ENCODE results near the gene RAB3C. TPM values are rescaled to one million over a fixed set of nuclear protein-coding genes. Genes with fewer than 3 reads are reported as not detected.

Gene RAB3C
- total RNA-seq, 6 experiments from 2014 or later, result 0.18 to 2.6 (median 0.99) TPM

- intact Hi-C loops (cut with DNase I), result no loop called here
- H3K9me3 ChIP-seq, result no peaks in the 10 kb centered on the region
- H3K4me3 ChIP-seq, result no peak overlapping the region
- H3K36me3 ChIP-seq, result no peaks in the 10 kb centered on the region
- no peak for TF ChIP-seq POLR2A (IDR thresholded peaks at IDR 0.05)
- TF ChIP-seq CTCF (IDR thresholded peaks at IDR 0.05), result no peak
- H3K27me3 ChIP-seq, result no peaks in the 10 kb centered on the region
- no peak overlapping the region for H3K27ac ChIP-seq
- ATAC-seq (no peak), DNase-seq (no peak)
- H3K4me1 ChIP-seq, result no peaks in the 10 kb centered on the region
These were observed 255.9 kb downstream of the RAB3C start for GRCh38 chr5:58838729-58839128.

GRCh38 chr5:58842852-58843251, 260.0 kb downstream of the RAB3C start:
- ATAC-seq, result no peak
- H3K36me3 ChIP-seq, result no peaks in the 10 kb centered on the region
- TF ChIP-seq CTCF (IDR thresholded peaks at IDR 0.05) (no peak), POLR2A (IDR thresholded peaks at IDR 0.05) (no peak)
- H3K4me3 ChIP-seq, result no peak overlapping the region
- no peak overlapping the region for H3K27ac ChIP-seq
- no peaks in the 10 kb centered on the region for H3K4me1 ChIP-seq
- intact Hi-C loops (cut with DNase I), result no loop called here
- WGBS (ENCODE audit: insufficient coverage, low coverage, low lambda C conversion rate, missing lambda C conversion rate), result 90% methylated on average over 2 of the region's 2 CpGs
- H3K27me3 ChIP-seq, result no peaks in the 10 kb centered on the region
- no peak for DNase-seq
- no peaks in the 10 kb centered on the region for H3K9me3 ChIP-seq

- TF ChIP-seq CTCF (IDR thresholded peaks at IDR 0.05) (no peak), POLR2A (IDR thresholded peaks at IDR 0.05) (no peak)
- Histone ChIP-seq H3K27ac (no peak overlapping the region), H3K4me3 (no peak overlapping the region), H3K4me1 (no peaks in the 10 kb centered on the region), H3K9me3 (no peaks in the 10 kb centered on the region), H3K36me3 (no peaks in the 10 kb centered on the region), H3K27me3 (no peaks in the 10 kb centered on the region)
- intact Hi-C loops (cut with DNase I), result no loop called here
- ATAC-seq (no peak), DNase-seq (no peak)
- 52% methylated on average over 2 of the region's 2 CpGs for WGBS (ENCODE audit: insufficient coverage, low coverage, low lambda C conversion rate, missing lambda C conversion rate)
These were observed 261.5 kb downstream of the RAB3C start for GRCh38 chr5:58844395-58844794.

GRCh38 chr5:58847041-58847440, 264.2 kb downstream of the RAB3C start:
- WGBS (ENCODE audit: insufficient coverage, low coverage, low lambda C conversion rate, missing lambda C conversion rate), result 72% methylated on average over 5 of the region's 5 CpGs
- intact Hi-C loops (cut with DNase I), result no loop called here
- ATAC-seq, result no peak

More at GRCh38 chr5:58847041-58847440, 264.2 kb downstream of the RAB3C start:
- TF ChIP-seq CTCF (IDR thresholded peaks at IDR 0.05) (no peak), POLR2A (IDR thresholded peaks at IDR 0.05) (no peak)
- Histone ChIP-seq H3K9me3 (no peaks in the 10 kb centered on the region), H3K36me3 (no peaks in the 10 kb centered on the region), H3K27ac (no peak overlapping the region), H3K4me3 (no peak overlapping the region), H3K4me1 (peaks cover 0 to 5% (median 0%) of the 10 kb centered on the region in 4 donors), H3K27me3 (no peaks in the 10 kb centered on the region)
- DNase-seq, result no peak

Measured in right lobe of liver (tissue), 6 donors.